Osteocyte (in vitro differentiated cells): ENCODE results near the gene CYP2C19. TPM values are rescaled to one million over a fixed set of nuclear protein-coding genes. Genes with fewer than 3 reads are reported as not detected.
"Not testable (repeated sequence)": the region's sequence is repeated elsewhere in the genome, so short reads cannot be mapped to it uniquely, and the experiment has no call there.

Source experiments
- DNase-seq: peaks from one replicate; pipeline ENCODE4 v3.0.0; 2021; ENCODE audit warnings: mixed read lengths; ENCODE audit not compliant: unreplicated experiment; ENCODE audit errors: extremely low spot score
- H3K27ac Mint-ChIP-seq: one replicate; pipeline ENCODE4 v1.8.0; 2021; ENCODE audit warnings: mild to moderate bottlenecking, mixed read lengths; ENCODE audit not compliant: unreplicated experiment
- H3K27me3 Mint-ChIP-seq: one replicate; pipeline ENCODE4 v1.8.0; 2021; ENCODE audit warnings: mixed read lengths; ENCODE audit not compliant: unreplicated experiment
- H3K36me3 Mint-ChIP-seq: one replicate; pipeline ENCODE4 v1.8.0; 2021; ENCODE audit warnings: mixed read lengths; ENCODE audit not compliant: unreplicated experiment
- H3K4me1 Mint-ChIP-seq: one replicate; pipeline ENCODE4 v1.8.0; 2021; ENCODE audit warnings: mixed read lengths; ENCODE audit not compliant: unreplicated experiment
- H3K4me3 Mint-ChIP-seq: one replicate; pipeline ENCODE4 v1.8.0; 2021; ENCODE audit warnings: mild to moderate bottlenecking, moderate library complexity, mixed read lengths; ENCODE audit not compliant: unreplicated experiment
- H3K9me3 Mint-ChIP-seq: one replicate; pipeline ENCODE4 v1.8.0; 2021; ENCODE audit warnings: mixed read lengths; ENCODE audit not compliant: unreplicated experiment
- CTCF ChIP-seq: fragments of 200-600 bp; sonication (generic); IDR thresholded peaks from 2 replicates; pipeline ENCODE4 v1.5.0; 2021; ENCODE audit warnings: antibody characterized with exemption, mild to moderate bottlenecking, moderate library complexity
- total RNA-seq: library from RNA; stranded (reverse); gene quantifications from 2 replicates; pipeline ENCODE4 v1.2.1, GENCODE V29; 2021

The CYP2C19 gene
- total RNA-seq, 1 donor from 2014 or later, result not detected

- Mint-ChIP-seq H3K36me3 (no peaks in the 10 kb centered on the region), H3K4me3 (no peak overlapping the region), H3K27me3 (no peaks in the 10 kb centered on the region), H3K27ac (no peak overlapping the region), H3K4me1 (no peaks in the 10 kb centered on the region), H3K9me3 (no peaks in the 10 kb centered on the region)
- DNase-seq, result no peak
- TF ChIP-seq CTCF, result no peak
Measured at GRCh38 chr10:94890264-94891022, 128.0 kb downstream of the CYP2C19 start.

- H3K9me3 Mint-ChIP-seq, result peaks cover 18% of the 10 kb centered on the region
- not testable (repeated sequence) for H3K27me3 Mint-ChIP-seq, H3K27ac Mint-ChIP-seq, DNase-seq, H3K4me3 Mint-ChIP-seq, H3K4me1 Mint-ChIP-seq, H3K36me3 Mint-ChIP-seq
Measured at GRCh38 chr10:94898414-94898813, 135.9 kb downstream of the CYP2C19 start.

GRCh38 chr10:94902080-94902479 is 139.6 kb downstream of the CYP2C19 start:
- no peak overlapping the region for H3K4me3 Mint-ChIP-seq
- no peak overlapping the region for H3K27ac Mint-ChIP-seq
- TF ChIP-seq CTCF, result no peak
- DNase-seq, result no peak
- H3K36me3 Mint-ChIP-seq, result no peaks in the 10 kb centered on the region
- peaks cover 6% of the 10 kb centered on the region for H3K9me3 Mint-ChIP-seq
- no peaks in the 10 kb centered on the region for H3K4me1 Mint-ChIP-seq
- H3K27me3 Mint-ChIP-seq, result peaks cover 4% of the 10 kb centered on the region

- H3K36me3 Mint-ChIP-seq, result no peaks in the 10 kb centered on the region
- H3K27ac Mint-ChIP-seq, result no peak overlapping the region
- H3K9me3 Mint-ChIP-seq, result peaks cover 4% of the 10 kb centered on the region
- no peak for DNase-seq
- H3K27me3 Mint-ChIP-seq, result peaks cover 4% of the 10 kb centered on the region
- H3K4me3 Mint-ChIP-seq, result no peak overlapping the region
- no peaks in the 10 kb centered on the region for H3K4me1 Mint-ChIP-seq
- no peak for TF ChIP-seq CTCF
Measured at GRCh38 chr10:94902570-94902969, 140.1 kb downstream of the CYP2C19 start.

Other genes with a start within 250 kb of the CYP2C19 start
- gene HELLS, start 216.9 kb upstream of the CYP2C19 start, total RNA-seq, result 22.3 and 23.3 TPM in 2 replicates
- not detected in 2 replicates for gene CYP2C18, start 79.0 kb upstream of the CYP2C19 start, total RNA-seq
- not detected in 2 replicates for gene CYP2C9, start 176.0 kb downstream of the CYP2C19 start, total RNA-seq